ENCODE data around the gene PRKAR2A. TPM values are rescaled to one million over a fixed set of nuclear protein-coding genes. Genes with fewer than 3 reads are reported as not detected.

Gene PRKAR2A
- total RNA-seq, 1 donor = 47.9 TPM

- no peak for TF ChIP-seq CTCF (IDR thresholded peaks at IDR 0.05; ENCODE audit: insufficient read depth, low read depth, low read length)
- DNase-seq (ENCODE audit: low read depth) = no peak
- H3K4me3 ChIP-seq (ENCODE audit: low read depth, low read length) = no peak overlapping the region
Observed at GRCh38 chr3:48881006-48881405, 33.3 kb upstream of the PRKAR2A start.

- TF ChIP-seq CTCF (IDR thresholded peaks at IDR 0.05; ENCODE audit: insufficient read depth, low read depth, low read length) = no peak
- H3K4me3 ChIP-seq (ENCODE audit: low read depth, low read length) = no peak overlapping the region
- no peak for DNase-seq (ENCODE audit: low read depth)
Observed at GRCh38 chr3:48879994-48880377, 32.3 kb upstream of the PRKAR2A start.

GRCh38 chr3:48879307-48879993 lies 31.8 kb upstream of the PRKAR2A start:
- TF ChIP-seq CTCF (IDR thresholded peaks at IDR 0.05; ENCODE audit: insufficient read depth, low read depth, low read length) = no peak
- no peak overlapping the region for H3K4me3 ChIP-seq (ENCODE audit: low read depth, low read length)
- DNase-seq (ENCODE audit: low read depth) = no peak

- no peak for TF ChIP-seq CTCF (IDR thresholded peaks at IDR 0.05; ENCODE audit: insufficient read depth, low read depth, low read length)
- DNase-seq (ENCODE audit: low read depth) = no peak
- H3K4me3 ChIP-seq (ENCODE audit: low read depth, low read length) = no peak overlapping the region
Observed at GRCh38 chr3:48877671-48878070, 30.0 kb upstream of the PRKAR2A start.

- H3K4me3 ChIP-seq (ENCODE audit: low read depth, low read length) = no peak overlapping the region
- TF ChIP-seq CTCF (IDR thresholded peaks at IDR 0.05; ENCODE audit: insufficient read depth, low read depth, low read length) = no peak
- no peak for DNase-seq (ENCODE audit: low read depth)
Observed at GRCh38 chr3:48863122-48863521, 15.4 kb upstream of the PRKAR2A start.

- DNase-seq (ENCODE audit: low read depth) = no peak
- TF ChIP-seq CTCF (IDR thresholded peaks at IDR 0.05; ENCODE audit: insufficient read depth, low read depth, low read length) = no peak
- H3K4me3 ChIP-seq (ENCODE audit: low read depth, low read length) = no peak overlapping the region
Observed at GRCh38 chr3:48859206-48859605, 11.5 kb upstream of the PRKAR2A start.

- DNase-seq (ENCODE audit: low read depth) = no peak
- TF ChIP-seq CTCF (IDR thresholded peaks at IDR 0.05; ENCODE audit: insufficient read depth, low read depth, low read length) = no peak
- no peak overlapping the region for H3K4me3 ChIP-seq (ENCODE audit: low read depth, low read length)
Observed at GRCh38 chr3:48858709-48859108, 11.0 kb upstream of the PRKAR2A start.
